GM12872 (cell line): ENCODE data around the gene BNC2.

Experiments used
- TF ChIP-seq, protein P1 (sequence below): IDR thresholded peaks from 3 replicates; pipeline ENCODE4 v1.5.1; 2011; ENCODE audit warnings: low read depth, mild to moderate bottlenecking, low read length, moderate library complexity; ENCODE audit not compliant: insufficient read depth

Gene BNC2

DNA sequence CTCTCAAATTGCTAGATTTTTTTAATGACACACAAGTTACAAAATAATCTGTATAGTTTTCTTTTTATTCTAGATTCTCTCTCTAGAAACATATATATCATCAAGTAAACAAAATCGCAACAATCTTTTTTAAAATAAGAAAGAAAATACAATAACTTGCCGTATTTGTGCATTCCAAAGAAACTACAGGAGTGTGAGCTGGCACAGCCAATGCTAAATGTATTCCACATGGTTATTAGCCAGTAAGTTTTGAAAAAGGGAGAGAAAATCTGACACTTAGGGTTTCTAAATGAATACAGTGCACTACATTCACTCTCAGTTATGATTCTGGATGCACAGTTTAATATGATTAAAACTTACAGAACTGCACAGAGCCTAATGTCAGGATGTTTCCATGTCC lies 117.9 kb downstream of the BNC2 start:
- TF ChIP-seq, protein P1, sequence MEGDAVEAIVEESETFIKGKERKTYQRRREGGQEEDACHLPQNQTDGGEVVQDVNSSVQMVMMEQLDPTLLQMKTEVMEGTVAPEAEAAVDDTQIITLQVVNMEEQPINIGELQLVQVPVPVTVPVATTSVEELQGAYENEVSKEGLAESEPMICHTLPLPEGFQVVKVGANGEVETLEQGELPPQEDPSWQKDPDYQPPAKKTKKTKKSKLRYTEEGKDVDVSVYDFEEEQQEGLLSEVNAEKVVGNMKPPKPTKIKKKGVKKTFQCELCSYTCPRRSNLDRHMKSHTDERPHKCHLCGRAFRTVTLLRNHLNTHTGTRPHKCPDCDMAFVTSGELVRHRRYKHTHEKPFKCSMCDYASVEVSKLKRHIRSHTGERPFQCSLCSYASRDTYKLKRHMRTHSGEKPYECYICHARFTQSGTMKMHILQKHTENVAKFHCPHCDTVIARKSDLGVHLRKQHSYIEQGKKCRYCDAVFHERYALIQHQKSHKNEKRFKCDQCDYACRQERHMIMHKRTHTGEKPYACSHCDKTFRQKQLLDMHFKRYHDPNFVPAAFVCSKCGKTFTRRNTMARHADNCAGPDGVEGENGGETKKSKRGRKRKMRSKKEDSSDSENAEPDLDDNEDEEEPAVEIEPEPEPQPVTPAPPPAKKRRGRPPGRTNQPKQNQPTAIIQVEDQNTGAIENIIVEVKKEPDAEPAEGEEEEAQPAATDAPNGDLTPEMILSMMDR = no peak

DNA sequence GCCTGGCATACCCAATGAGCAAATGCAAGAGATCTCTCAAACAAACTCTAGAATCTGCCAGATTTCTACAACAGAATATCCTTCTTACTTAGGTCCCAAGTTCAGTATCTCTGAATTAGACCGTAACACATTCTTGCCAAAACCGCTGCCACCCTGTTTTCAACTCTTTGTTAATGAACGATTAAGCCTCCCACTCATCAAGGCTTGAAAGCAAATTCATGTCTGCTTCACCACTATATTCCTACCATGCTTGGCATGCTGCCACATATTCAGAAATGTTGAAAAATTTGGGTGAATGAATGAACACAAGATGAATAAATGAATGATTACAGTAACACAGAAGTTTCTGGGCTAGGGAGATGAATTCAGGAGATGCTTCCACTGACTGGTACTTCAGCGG lies 119.9 kb downstream of the BNC2 start:
- TF ChIP-seq, protein P1 = no peak

DNA sequence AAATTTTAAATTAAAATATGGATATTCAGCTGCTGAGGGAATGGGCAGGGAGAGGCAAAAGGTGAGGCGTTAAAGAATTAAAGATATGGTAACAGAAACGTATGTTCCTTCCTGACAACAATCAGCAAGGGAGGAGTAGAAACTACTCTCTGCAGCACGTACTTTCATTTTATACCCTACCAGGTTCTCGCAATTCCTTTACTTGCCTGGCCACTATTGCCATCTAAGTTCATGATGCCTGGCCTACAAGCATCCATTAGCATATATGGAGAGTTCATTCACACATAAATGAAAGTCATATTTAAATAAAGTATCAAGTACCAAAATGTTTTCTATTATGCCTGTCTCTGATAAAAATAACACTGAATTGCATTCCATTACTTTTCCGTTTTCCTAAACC lies 125.1 kb downstream of the BNC2 start:
- TF ChIP-seq, protein P1 = no peak

DNA sequence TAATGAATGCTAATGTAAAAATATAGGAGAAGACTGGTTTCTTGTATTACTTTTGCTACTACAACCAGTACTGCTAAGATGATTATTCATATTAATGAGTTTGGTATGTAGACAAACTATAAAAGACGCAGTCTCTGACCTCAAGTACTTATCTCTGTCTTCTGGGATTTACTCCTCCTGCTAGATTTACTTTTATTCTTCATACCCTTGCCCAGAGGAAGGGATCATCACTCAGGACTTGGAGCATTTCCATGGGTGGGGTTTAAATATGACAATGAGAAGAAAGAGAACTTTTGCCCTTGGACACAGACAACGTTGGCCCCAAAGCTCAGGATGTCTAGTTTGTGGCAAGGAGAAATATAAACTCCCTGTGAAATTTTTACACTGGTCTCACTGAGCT lies 126.1 kb downstream of the BNC2 start:
- TF ChIP-seq, protein P1 = no peak

DNA sequence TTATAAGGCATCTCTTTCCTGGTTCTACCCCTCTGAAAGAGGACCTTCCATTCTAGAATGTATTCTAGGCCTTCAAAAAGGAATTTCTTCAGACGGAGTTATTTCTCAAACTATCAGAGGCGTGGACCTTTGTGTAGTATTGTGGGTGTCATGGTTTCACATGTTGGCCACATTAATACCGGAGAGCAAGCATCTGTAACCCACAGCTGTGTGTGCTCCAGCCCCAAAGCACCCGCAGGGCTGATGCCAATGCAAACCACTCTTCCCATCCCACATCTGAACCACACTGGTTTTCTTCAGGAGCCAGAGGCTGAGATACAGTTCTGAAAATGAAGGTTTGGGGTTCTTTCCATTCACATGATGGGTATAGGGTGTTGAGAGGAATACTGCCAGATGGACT lies 127.1 kb downstream of the BNC2 start:
- TF ChIP-seq, protein P1 = no peak

DNA sequence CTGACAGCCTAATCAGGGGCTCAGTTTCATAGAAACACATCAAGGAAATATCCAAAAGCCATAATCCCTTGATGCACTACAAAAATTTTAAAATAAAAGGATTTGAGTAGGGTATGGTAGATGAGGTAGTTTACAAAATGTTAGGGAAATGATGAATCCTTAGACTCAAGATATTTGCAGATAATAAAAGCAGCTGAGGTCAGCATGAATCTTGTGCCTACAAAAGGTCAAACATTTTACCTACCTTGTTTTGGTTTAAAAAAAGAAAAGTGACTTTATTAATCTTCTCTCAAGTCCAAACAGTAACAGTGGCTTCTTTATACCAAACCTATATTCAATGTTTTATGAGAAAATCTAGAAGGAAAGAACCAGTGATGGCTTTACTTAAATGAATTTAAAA lies 135.5 kb downstream of the BNC2 start:
- TF ChIP-seq, protein P1 = no peak

DNA sequence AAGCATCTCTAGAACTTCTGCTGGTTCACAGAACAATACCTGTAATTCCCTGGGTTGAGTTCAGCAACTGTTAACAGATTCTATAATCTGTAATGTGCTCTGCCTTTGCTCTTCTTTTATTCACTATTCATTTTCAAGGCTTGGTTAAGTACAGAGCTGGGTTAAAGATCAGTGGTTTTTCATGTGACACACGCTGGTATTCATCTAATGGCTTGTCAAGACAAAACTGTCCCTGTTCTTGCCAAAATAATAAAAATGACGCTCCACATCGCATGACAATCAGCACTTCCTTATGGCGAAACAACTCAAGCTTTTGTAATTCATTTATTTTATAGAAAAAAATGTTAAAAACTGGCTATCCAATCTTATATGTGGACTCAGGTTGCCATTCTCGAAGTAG lies 137.9 kb downstream of the BNC2 start:
- TF ChIP-seq, protein P1 = no peak

DNA sequence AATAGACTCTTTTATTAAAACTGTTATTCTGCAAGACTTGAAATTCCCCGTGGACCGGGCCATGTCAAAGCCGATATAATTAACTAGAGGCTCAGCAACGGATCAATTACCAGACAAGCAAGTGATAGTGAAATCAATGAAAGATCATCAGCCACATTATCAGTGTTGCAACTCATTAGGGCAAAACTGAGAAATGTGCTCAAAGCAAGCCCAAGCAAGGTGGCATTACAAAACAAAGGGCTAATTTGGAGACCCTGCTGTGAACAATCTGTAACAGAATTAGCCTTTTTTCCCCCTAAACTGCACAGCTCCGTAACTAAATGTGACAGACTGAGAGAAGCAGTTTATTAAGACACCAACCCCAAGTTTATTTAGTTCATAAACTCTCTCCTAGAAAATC lies 140.3 kb downstream of the BNC2 start:
- TF ChIP-seq, protein P1 = no peak
